Limb (tissue), 2 donors: ENCODE data around the gene SPATA9.

ENCODE experiments used
- DNase-seq, 2 donors: peaks; one replicate each; pipeline ENCODE4 v3.0.0-alpha.2; 2016; ENCODE audit errors: extremely low spot score in 2 of 2

Gene SPATA9

GRCh38 chr5:95684361-95684760 lies 1.6 kb upstream of the SPATA9 start:
- DNase-seq, result no peak

GRCh38 chr5:95673081-95673480 lies 9.7 kb downstream of the SPATA9 start:
- DNase-seq, result no peak

DNA sequence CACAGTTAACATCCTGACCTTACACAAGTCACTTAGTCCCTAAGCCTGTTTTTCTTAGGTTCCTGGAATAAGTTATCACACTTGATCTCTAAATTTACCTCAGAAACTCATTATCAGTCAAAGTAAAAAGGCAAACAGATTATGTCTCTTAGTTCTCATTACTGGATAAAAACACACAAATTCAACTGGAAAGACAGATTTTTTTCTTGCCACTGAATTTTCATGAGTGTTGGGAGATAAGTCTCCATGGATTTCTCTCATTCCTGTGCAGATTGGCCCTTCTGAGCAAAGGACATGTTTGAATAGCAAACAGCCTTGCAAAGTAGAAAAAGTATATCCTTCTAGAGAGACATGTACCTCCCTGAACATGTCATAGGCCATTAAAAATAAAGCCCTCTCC lies 10.2 kb downstream of the SPATA9 start:
- no peak for DNase-seq

DNA sequence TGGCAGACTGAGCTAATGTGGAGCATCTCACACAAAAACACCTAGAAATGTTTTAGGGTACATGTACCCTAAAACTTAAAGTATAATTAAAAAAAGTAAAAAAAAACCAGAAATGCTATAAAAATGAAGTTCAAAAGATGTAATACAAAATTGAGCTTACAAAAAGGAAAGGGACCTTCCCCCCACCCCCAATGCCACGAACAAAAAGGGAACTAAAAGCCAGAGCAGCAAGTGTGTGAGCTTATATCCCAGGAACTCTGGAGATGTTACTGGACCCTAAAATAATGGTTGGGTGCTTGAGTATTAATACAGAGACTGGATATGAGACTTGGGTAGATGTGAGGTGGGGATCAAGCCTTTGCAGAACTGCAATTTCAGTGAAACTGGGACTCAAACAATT lies 11.0 kb downstream of the SPATA9 start:
- no peak for DNase-seq

DNA sequence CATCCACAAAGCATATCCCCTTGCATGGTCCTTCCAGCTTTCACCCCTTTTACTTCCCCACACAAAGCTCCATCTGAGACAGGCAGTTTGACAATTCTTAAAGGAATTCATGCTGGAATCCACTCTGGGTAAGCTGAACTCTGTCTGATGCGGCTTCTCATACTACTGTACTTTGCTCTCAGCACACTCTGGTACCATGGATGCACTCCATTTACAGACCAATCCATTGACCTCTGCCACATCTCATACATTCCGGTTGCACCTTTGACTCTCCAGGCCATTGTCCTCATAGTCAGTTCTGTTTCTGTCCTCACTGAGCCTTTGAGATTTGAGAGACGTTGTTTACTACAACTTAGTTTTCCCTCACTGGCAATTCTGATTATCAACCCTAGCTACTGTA lies 12.2 kb downstream of the SPATA9 start:
- no peak for DNase-seq

- DNase-seq, result no peak
These were observed 12.8 kb downstream of the SPATA9 start for GRCh38 chr5:95669985-95670384.

GRCh38 chr5:95669540-95669939 lies 13.3 kb downstream of the SPATA9 start:
- no peak for DNase-seq

DNA sequence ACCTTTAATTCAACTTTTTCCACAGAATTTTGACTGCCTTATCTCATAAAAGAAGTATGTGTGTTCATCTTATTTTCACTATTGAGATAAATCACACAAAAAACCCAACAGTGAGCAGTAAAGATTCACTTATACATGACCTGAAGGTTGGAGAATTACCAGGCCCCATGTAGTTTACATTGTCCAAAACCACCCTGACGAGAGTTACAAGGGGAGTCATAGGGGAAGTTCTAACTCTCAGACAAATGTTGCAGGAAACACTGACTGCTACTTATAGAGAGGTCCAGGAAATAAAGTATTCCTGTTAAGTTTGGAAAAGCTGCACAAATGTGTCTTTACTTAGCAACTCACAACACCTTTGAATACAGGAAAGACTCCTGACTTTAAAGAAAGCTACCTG lies 14.1 kb downstream of the SPATA9 start:
- no peak for DNase-seq

DNA sequence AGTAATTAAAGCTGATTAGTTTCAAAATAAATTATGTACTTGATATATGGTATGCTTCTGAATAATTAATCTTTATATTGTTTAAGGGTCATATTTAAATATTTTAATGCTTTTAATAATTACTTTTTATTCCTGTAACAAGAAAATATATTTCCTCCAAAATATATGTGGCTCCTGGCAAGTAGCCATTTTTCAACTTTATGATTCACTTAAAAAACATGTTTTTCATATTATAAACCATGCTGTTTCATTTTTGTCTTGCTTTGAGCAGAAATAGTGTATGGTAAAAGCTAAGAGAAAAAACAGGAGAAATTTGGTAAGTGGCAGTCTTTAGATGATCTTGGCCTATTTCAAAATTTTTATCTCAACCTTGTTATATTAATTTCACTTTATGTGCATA lies 14.6 kb downstream of the SPATA9 start:
- DNase-seq, result no peak

DNA sequence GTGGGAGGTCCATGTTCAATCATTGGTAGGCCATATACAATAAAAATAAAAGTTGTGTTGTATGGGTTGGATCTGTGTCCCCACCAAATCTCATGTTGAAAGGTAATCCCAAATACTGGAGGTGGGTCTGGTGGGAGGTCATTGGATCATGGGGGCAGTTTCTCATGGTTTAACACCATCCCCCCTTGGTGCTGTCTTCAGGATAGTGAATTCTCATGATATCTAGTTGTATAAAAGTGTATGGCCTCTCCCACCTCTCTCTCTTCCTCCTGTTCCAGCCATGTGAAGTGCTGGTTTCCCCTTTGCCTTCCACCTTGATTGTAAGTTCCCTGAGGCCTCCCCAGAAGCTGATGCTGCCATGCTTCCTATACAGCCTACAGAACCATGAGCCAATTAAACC lies 15.1 kb downstream of the SPATA9 start:
- no peak for DNase-seq

GRCh38 chr5:95667061-95667618 lies 15.7 kb downstream of the SPATA9 start:
- DNase-seq, result no peak

GRCh38 chr5:95664204-95664786 lies 18.5 kb downstream of the SPATA9 start:
- peak in 1 of 2 donors; percentile 61 for DNase-seq

DNA sequence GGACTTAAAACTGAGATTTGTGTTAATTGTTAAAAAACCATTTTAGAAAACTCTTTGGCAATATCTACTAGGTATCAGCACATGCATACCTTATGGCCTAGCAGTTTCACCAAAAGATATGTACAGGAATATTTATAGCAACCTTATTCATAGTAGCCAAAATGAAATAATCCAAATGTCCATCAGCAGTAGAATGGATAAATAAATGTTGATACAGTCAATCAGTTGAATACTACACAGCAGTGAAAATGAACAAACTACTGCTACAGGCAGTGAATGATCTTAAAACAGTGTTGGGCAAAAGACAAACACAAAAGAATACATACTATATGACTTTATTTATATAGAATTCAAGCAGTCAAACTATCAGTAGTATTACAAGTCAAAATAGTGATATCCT lies 19.8 kb downstream of the SPATA9 start:
- no peak for DNase-seq

GRCh38 chr5:95660060-95660459 lies 22.7 kb downstream of the SPATA9 start:
- DNase-seq, result no peak

DNA sequence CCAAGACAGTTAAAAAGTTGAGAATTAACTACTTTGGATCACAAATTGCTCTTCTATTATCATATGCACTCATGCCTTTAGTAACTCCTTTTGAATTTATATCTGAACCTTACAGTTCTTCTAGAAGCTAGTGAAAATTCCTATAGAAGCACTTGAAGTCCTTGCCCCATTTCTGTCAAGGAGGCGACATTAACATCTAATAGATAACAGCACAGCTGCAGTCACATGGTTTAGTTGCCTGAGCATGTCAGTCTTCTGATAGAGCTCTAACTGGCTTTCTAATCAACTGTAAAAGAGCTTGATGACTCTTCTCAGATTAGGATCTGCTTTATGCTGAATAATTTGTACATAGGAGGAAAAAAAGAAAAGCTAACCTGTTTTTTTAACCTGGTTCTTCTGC lies 27.2 kb downstream of the SPATA9 start:
- no peak for DNase-seq

- DNase-seq, result no peak
These were observed 28.6 kb downstream of the SPATA9 start for GRCh38 chr5:95654196-95654595.

GRCh38 chr5:95652849-95653248 lies 29.9 kb downstream of the SPATA9 start:
- DNase-seq, result no peak

- DNase-seq, result no peak
These were observed 32.8 kb downstream of the SPATA9 start for GRCh38 chr5:95649842-95650620.

- DNase-seq, result no peak
These were observed 33.5 kb downstream of the SPATA9 start for GRCh38 chr5:95649274-95649673.

- DNase-seq, result no peak
These were observed 34.6 kb downstream of the SPATA9 start for GRCh38 chr5:95647886-95648860.

DNA sequence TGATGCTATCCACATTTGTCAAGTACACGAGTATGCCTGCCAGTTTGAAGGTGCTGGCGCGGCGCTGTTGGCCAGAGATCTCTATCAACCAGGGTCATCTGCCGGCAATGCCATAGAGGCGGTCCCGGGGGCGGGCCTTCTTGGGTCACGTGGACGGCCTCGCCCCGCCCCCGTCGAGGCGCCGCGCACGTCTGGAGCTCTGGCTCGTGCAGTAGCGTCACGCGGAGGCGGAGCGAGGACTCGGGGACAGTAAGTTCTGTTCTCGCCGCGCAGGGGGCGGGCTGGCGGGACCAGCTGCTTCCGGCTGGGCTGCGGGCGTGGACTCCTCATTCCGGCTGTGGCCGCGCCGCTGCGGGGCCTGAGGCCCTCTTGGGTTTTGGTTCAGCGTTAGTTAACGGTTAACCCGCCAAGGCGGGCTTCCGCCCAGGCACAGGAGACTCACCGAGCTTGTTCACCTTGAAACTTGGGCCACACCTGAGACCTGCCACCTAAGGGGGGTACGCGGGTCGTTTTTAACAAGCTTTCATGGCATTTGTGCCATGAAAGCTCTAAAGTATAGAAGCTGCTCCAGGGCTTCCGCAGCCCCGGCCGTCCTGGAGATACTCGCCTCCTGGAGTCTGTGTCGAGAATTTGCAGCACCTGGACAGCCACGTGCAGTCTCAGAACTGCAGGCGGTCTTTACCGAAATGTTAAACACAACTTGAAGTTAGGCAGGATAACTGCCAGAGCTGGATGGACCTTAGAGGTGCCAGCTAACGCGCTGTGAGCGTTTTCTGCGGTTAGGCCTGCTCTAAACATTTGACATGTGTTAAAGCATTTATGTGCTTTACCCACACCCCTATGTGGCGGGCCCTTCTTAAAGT lies 36.0 kb downstream of the SPATA9 start, which contains the start of gene RFESD:
Gene RFESD, plus strand, starts transcription at position 209 of the 863 bp plus-strand sequence. CDS start 5,495 bp downstream, outside the sequence.
- DNase-seq, result peak; percentile 96 to 97
